Right lobe of liver (tissue), 4 donors: Measurements from ENCODE around the gene ZNF778.
"Not testable (repeated sequence)": the region's sequence is repeated elsewhere in the genome, so short reads cannot be mapped to it uniquely, and the experiment has no call there.

Experiments
- CTCF ChIP-seq, 4 donors: fragments of 200-600 bp in 3 of 4; fragments of 450-650 bp in 1 of 4; IDR thresholded peaks; one replicate each; pipeline versions ENCODE4 v1.5.1 to v1.8.0; 2016 to 2022; ENCODE audit warnings: antibody characterized with exemption in 4 of 4, mild to moderate bottlenecking in 2 of 4
- POLR2A ChIP-seq: fragments of 450-650 bp; IDR thresholded peaks from one replicate; pipeline ENCODE4 v1.6.1; 2017; ENCODE audit warnings: antibody characterized with exemption, mild to moderate bottlenecking
- donor health status: DM: no; HTN: no; CAD: no.
- donor health status: DM: no; HTN: no; CAD: no.
- donor health status: DM: no; HTN: yes; CAD: no.

GRCh38 chr16:89244264-89244663 lies 26.8 kb downstream of the ZNF778 start:
- not testable (repeated sequence) for TF ChIP-seq CTCF (IDR thresholded peaks at IDR 0.05); POLR2A
